ENCODE results near the gene NUDT11.

DNA sequence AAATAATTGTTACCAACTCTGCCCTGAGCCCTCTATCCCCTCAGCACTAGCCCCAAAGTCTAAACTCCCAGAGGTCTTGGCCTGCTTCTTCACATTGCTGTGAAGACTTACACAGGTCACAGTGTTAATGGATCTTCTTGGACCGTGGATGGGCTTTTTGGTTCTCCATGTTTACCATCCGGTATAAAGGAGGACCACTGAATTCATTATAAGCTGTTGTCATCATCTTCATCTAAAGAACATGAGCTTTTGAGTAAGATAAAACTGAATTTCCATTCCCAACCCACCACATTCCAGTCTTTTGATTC is 8.5 kb downstream of the NUDT11 start:
- TF ChIP-seq POLR2AphosphoS5 (IDR thresholded peaks at IDR 0.05; ENCODE audit: insufficient read depth in 1 of 2, low read depth in 1 of 2) (no peak), CTCF (IDR thresholded peaks at IDR 0.05) (peak in 1 of 3 experiments; percentile 0), POLR2A (IDR thresholded peaks at IDR 0.05) (no peak)
